BJ (cell line): ENCODE measurements around the gene KCNQ1. TPM values are rescaled to one million over a fixed set of nuclear protein-coding genes. Genes with fewer than 3 reads are reported as not detected.

Experiments
- CTCF ChIA-PET: fragments of 350-600 bp; formaldehyde crosslinking; extraction: SDS; loops from one replicate; lab custom pipeline; 2021; ENCODE audit warnings: antibody characterized with exemption, inconsistent platforms; lab: Yijun Ruan, JAX
- POLR2A ChIA-PET: fragments of 300-600 bp; sonication (Branson Sonifier 250); formaldehyde crosslinking; extraction: SDS; loops from one replicate; lab custom pipeline; 2021; ENCODE audit warnings: antibody characterized with exemption; lab: Charles Lee
- DNase-seq: peaks from one replicate; pipeline ENCODE4 v3.0.0-alpha.2; 2011; ENCODE audit warnings: low read depth
- H3K27me3 ChIP-seq: 2 replicates; pipeline ENCODE4 v1.6.0; 2011; ENCODE audit warnings: low read length; ENCODE audit not compliant: control insufficient read depth, insufficient read depth
- H3K36me3 ChIP-seq: 2 replicates; pipeline ENCODE4 v1.5.1; 2011; ENCODE audit warnings: low read length; ENCODE audit not compliant: control insufficient read depth, insufficient read depth
- H3K4me3 ChIP-seq: 2 replicates; pipeline ENCODE4 v1.5.1; 2011; ENCODE audit warnings: low read depth, mild to moderate bottlenecking, control low read depth, low read length
- polyA plus RNA-seq: library from polyadenylated mRNA; depleted of rRNA; stranded (reverse); fragments of >200 nt; gene quantifications from 2 replicates; pipeline ENCODE4 v1.2.3, GENCODE V29; 2011
- TF ChIP-seq, protein P1 (sequence below): IDR thresholded peaks from 2 replicates; pipeline ENCODE4 v1.5.1; 2011; ENCODE audit warnings: low read depth, mild to moderate bottlenecking, control low read depth, inconsistent platforms, low read length, moderate library complexity; ENCODE audit not compliant: insufficient read depth

The KCNQ1 gene
- polyA plus RNA-seq, 1 experiment = not detected

DNA sequence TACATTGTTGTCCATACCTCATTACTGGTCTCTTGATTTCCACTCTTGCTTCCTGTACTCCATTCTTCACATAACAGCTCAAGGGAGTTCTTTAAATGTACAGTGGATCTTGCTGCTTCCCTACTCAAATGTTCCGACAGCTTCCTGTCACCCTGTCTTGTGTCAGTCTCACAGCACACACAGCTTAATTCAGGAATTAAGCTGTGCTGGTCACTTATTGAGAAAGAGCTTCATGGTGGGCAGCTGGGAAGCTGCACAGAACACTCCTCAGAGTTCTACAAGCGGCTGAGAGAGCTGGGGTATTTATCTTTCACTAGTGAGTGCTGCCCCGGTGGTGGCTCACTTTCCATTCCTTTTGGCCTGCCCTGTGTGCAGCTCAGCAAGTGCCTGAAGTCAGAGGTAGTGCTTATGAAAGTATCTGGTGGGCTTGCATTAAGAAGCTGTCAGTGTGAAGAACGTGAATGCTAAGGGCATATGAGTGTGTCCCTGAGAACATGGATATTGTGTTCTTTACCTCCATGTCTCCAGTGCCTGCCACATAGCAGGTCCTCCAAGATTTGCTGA, 206.3 kb downstream of the KCNQ1 start:
- ChIA-PET POLR2A (no interaction called here), CTCF (no interaction called here)
- Histone ChIP-seq H3K36me3 (no peaks in the 10 kb centered on the region), H3K27me3 (no peaks in the 10 kb centered on the region), H3K4me3 (no peak overlapping the region)
- TF ChIP-seq, protein P1, sequence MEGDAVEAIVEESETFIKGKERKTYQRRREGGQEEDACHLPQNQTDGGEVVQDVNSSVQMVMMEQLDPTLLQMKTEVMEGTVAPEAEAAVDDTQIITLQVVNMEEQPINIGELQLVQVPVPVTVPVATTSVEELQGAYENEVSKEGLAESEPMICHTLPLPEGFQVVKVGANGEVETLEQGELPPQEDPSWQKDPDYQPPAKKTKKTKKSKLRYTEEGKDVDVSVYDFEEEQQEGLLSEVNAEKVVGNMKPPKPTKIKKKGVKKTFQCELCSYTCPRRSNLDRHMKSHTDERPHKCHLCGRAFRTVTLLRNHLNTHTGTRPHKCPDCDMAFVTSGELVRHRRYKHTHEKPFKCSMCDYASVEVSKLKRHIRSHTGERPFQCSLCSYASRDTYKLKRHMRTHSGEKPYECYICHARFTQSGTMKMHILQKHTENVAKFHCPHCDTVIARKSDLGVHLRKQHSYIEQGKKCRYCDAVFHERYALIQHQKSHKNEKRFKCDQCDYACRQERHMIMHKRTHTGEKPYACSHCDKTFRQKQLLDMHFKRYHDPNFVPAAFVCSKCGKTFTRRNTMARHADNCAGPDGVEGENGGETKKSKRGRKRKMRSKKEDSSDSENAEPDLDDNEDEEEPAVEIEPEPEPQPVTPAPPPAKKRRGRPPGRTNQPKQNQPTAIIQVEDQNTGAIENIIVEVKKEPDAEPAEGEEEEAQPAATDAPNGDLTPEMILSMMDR = no peak
- DNase-seq = no peak

DNA sequence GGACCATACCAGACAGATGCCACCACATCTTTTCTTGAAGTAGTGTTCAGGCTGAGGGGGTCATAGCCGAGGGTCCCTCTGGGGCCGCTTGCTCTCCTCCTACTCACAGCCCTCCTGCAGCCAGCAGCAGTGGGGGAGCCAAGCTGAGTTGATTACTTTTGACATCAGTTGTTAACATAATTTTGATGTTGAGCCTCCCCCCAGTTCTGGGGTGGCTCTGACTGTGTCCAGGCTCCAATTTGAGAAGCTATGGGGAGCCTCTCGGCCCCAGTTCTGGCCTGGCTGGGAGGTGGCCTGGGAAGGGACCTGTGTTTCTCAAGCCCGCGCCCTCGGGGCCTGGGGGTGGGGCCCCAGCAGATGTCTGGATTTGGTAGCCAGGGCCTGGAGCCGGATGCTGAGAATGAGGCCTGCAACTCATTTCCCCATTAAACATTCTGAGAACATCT, 207.0 kb downstream of the KCNQ1 start:
- Histone ChIP-seq H3K36me3 (no peaks in the 10 kb centered on the region), H3K27me3 (no peaks in the 10 kb centered on the region), H3K4me3 (no peak overlapping the region)
- no peak for DNase-seq
- TF ChIP-seq, protein P1 = no peak
- ChIA-PET CTCF (no interaction called here), POLR2A (no interaction called here)

GRCh38 chr11:2652333-2653197, 207.8 kb downstream of the KCNQ1 start:
- ChIA-PET CTCF (no interaction called here), POLR2A (no interaction called here)
- TF ChIP-seq, protein P1 = no peak
- no peaks in the 10 kb centered on the region for H3K36me3 ChIP-seq
- no peak for DNase-seq
- no peaks in the 10 kb centered on the region for H3K27me3 ChIP-seq
- no peak overlapping the region for H3K4me3 ChIP-seq

DNA sequence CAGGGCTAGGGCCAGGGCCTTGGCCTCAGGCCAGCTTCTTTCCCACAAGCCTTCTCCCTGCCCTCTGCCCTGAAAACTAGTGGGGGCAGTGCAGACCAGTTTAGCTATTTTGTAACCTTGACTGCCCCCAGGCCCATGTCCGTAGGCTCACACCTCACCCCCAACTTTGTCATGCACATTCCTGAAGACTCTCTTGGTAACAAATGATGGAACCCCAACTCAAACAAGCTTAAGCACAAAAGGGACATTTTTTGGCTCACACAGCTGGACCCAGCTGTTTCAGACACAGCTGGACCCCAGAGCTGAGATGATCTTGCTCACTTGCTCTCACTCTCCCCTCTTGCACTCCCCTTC, 208.4 kb downstream of the KCNQ1 start:
- no peak overlapping the region for H3K4me3 ChIP-seq
- ChIA-PET POLR2A (no interaction called here), CTCF (no interaction called here)
- DNase-seq = no peak
- H3K36me3 ChIP-seq = no peaks in the 10 kb centered on the region
- TF ChIP-seq, protein P1 = no peak
- H3K27me3 ChIP-seq = no peaks in the 10 kb centered on the region

GRCh38 chr11:2653930-2654739, 209.3 kb downstream of the KCNQ1 start:
- H3K4me3 ChIP-seq = no peak overlapping the region
- no peak for DNase-seq
- POLR2A ChIA-PET = no interaction called here
- no peaks in the 10 kb centered on the region for H3K36me3 ChIP-seq
- TF ChIP-seq, protein P1 = no peak
- no peaks in the 10 kb centered on the region for H3K27me3 ChIP-seq
- CTCF ChIA-PET = no interaction called here
